DMS 273 treated with DMSO at 0.1 percent for 48 hours (cell line): ENCODE measurements around the gene ZNF133.

Source experiments
- DNase-seq: peaks from one replicate; lab custom pipeline; 2025; lab: John Stamatoyannopoulos, UW

Gene ZNF133

DNA sequence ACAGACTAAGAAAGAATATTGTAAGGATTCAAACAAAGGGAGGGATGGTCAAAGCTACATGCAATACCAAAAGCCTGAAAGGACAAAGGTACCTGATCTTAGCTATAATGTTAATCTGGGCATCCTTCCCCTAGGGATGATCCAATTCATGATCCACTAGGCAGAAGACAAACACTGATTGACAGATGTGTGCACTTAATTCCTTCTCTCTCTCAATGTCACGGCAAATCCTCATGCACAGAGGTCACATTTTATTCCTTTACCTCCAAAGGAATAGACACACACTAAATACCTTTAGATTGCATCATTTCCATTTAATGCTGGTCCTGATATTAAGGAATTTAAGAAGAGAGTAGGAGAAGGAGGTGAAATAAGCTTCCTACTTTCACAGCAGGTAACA, 73.4 kb downstream of the ZNF133 start:
- DNase-seq: no peak

DNA sequence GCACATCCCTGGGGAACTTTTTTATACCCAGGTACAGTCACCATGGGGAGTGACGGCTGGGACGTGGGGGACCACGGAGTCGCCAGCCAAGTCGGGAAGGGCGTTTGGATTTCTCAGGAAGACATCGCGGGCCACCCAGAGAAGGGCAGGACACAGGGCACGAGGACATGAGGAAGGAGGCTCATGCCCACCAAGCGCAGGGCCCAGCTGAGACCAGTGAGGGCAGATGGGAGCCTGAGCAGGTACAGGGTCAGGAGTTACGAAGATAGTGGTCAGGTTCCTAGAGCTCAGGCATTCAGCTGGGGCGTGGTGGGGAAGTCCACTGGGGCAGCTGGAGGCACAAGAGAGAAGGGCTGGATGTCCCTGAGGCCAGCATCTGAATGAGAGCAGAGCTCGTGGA, 74.6 kb downstream of the ZNF133 start:
- DNase-seq: no peak

GRCh38 chr20:18363708-18364107, 75.4 kb downstream of the ZNF133 start:
- no peak for DNase-seq

- DNase-seq: no peak
These were observed 76.4 kb downstream of the ZNF133 start for GRCh38 chr20:18364768-18365167.
